HepG2 (cell line): ENCODE measurements around the gene DEUP1.

Experiments used
- MED1 ChIP-seq: sonication (generic); formaldehyde crosslinking; IDR thresholded peaks from 2 replicates; pipeline ENCODE4 v1.4.0; 2020; ENCODE audit warnings: missing genetic modification reagents
- TBL1XR1 ChIP-seq: fragments of 150-350 bp; IDR thresholded peaks from 2 replicates; pipeline ENCODE4 v1.6.1; 2014; ENCODE audit warnings: borderline replicate concordance, low read length; ENCODE audit not compliant: partially characterized antibody

- TF ChIP-seq TBL1XR1 = no peak
- TF ChIP-seq MED1 (CRISPR knock-in tag) = no peak
These were observed 65.8 kb downstream of the DEUP1 start for GRCh38 chr11:93396316-93396715.
